ENCODE data around the gene TRIP11.

- TF ChIP-seq CTCF (IDR thresholded peaks at IDR 0.05) (no peak), POLR2AphosphoS5 (IDR thresholded peaks at IDR 0.05) (no peak), POLR2A (IDR thresholded peaks at IDR 0.05) (no peak), EP300 (IDR thresholded peaks at IDR 0.05) (no peak)
Measured at GRCh38 chr14:92004062-92004461, 35.8 kb downstream of the TRIP11 start.
